Mucosa of rectum (tissue), 2 donors: ENCODE measurements around the gene ERGIC1.

Source experiments
- H3K27ac ChIP-seq, 2 donors: one replicate each; pipeline ENCODE4 v1.7.0; 2013; ENCODE audit warnings: inconsistent platforms in 2 of 2, low read depth in 2 of 2, low read length in 2 of 2
- H3K27me3 ChIP-seq, 2 donors: one replicate each; pipeline ENCODE4 v1.7.0; 2013; ENCODE audit warnings: low read length in 2 of 2; ENCODE audit not compliant: control insufficient read depth in 2 of 2, insufficient read depth in 2 of 2
- H3K36me3 ChIP-seq, 2 donors: one replicate each; pipeline ENCODE4 v1.7.0; 2013; ENCODE audit warnings: low read length in 2 of 2; ENCODE audit not compliant: control insufficient read depth in 2 of 2, insufficient read depth in 2 of 2
- H3K4me1 ChIP-seq, 2 donors: one replicate each; pipeline ENCODE4 v1.7.0; 2013; ENCODE audit warnings: low read length in 2 of 2, mild to moderate bottlenecking in 1 of 2; ENCODE audit not compliant: control insufficient read depth in 2 of 2, insufficient read depth in 2 of 2
- H3K4me3 ChIP-seq, 2 donors: one replicate each; pipeline ENCODE4 v1.7.0; 2013; ENCODE audit warnings: low read length in 2 of 2
- H3K9ac ChIP-seq, 2 donors: one replicate each; pipeline ENCODE4 v1.7.0; 2013; ENCODE audit warnings: low read length in 2 of 2, low read depth in 1 of 2, mild to moderate bottlenecking in 1 of 2
- H3K9me3 ChIP-seq, 2 donors: one replicate each; pipeline ENCODE4 v1.7.0; 2013; ENCODE audit warnings: low read length in 2 of 2; ENCODE audit not compliant: control insufficient read depth in 2 of 2
- donor health status: healthy.
- donor health status: Normal muscosa, but diverticular disease.

ERGIC1 gene

GRCh38 chr5:172911976-172912375, 77.9 kb downstream of the ERGIC1 start:
- Histone ChIP-seq H3K9me3 (no peaks in the 10 kb centered on the region), H3K27me3 (no peaks in the 10 kb centered on the region), H3K36me3 (peaks cover 42 to 44% of the 10 kb centered on the region in 2 donors), H3K27ac (no peak overlapping the region), H3K4me1 (peaks cover 0 to 4% of the 10 kb centered on the region in 2 donors), H3K4me3 (no peak overlapping the region), H3K9ac (no peak overlapping the region)

DNA sequence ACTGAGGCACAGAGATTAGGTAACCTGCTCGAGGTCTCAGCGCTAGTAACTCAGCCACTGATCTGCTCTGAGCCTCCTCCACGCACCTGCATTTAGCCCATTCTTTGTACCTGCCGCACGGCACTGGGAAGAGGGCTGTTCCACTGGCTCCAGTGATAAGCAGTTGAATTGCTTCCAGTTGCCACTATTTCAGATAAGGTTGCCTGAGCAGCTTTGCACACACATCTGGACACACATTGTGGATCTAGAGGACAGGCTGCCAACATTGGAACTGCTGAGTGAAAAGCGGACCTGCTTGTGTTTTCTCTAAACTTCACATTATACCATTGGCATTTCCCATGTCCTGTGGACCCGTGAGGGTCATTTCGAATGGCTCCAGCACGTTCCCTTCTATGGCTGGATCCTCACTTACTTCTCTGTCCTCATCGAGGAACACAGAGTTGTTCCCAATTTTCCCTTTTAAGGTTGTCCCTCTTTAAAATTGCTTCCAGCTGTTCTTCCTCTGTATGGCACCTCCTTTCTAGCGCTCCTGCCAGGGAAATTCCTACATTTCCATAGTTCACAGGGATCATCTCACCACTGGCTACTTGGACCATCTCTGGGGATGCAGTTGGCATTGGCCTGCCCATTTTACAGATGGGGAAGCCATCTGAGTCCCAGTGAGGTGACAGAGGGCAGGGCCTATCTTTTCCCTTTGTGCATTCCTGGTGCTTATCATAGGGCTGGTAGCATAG, 79.2 kb downstream of the ERGIC1 start:
- Histone ChIP-seq H3K9ac (no peak overlapping the region), H3K4me3 (no peak overlapping the region), H3K27me3 (no peaks in the 10 kb centered on the region), H3K36me3 (peaks cover 44% of the 10 kb centered on the region in 2 donors), H3K27ac (no peak overlapping the region), H3K4me1 (peaks cover 0 to 4% of the 10 kb centered on the region in 2 donors), H3K9me3 (no peaks in the 10 kb centered on the region)

DNA sequence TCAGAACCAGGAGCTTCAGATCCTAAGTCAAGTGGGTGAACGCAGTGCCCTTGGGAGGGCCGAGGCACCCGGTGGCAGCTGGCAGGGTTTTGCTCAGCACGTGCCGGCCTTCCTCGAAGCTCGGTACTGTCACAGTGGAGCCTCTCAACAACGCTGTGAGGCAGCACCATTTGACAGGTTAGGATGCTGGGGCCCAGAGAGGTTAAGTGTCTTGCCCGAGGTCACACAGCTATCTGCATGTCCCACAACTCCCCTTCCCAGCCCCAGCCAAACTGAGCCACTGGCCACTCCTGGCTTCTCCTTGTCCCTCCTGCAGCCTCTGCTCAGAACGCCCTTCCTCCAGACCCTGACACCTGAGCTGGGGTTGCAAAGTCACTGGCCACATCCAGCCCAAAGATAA, 81.5 kb downstream of the ERGIC1 start:
- H3K4me1 ChIP-seq, result no peaks in the 10 kb centered on the region
- no peak overlapping the region for H3K9ac ChIP-seq
- peaks cover 48% of the 10 kb centered on the region in 2 donors for H3K36me3 ChIP-seq
- no peaks in the 10 kb centered on the region for H3K9me3 ChIP-seq
- H3K27me3 ChIP-seq, result no peaks in the 10 kb centered on the region
- H3K4me3 ChIP-seq, result no peak overlapping the region
- H3K27ac ChIP-seq, result no peak overlapping the region

DNA sequence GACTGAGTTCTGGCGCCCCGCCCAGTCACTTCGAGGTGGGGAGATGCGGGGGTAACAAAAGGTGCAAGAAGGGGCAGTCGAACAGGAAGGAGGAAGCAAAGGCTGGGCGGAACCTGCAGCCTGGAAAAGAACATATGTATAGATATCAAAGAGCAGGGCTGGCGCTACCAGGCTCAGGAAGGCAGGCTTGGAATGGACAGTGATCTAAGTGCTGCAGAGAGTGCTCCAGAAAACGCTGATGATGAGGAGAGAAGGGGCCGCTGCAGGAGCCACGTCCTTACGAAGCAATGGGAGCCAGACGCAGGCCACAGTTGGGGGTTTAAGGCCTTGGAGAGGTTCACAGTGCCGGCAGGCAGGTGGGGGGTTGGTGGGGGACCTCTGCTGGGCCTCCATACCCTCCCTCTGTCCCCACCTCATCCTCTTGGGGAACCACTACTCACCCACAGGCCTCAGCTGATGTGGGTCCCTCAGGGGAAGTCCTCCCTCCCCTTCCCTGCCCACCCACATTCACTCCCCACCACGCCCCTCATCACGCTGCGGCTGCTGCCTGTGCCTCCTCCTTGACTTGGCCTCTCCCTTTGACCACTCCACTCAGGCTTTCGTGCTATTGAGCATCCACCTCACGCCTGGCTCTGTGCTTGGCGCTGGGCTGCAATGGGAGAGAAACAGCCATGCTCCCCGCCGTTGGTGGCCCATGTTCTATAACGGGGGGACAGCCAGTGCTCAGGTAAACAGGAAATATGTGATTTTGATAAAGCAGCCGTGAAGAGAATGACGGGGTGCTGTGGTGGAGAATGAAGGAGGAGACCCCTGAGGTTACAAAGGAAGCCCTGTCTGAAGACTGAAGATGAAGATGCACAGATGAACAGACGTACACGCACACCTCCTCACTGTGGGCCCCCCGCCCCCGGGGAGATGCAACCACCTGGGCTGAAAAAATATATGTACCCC, 84.6 kb downstream of the ERGIC1 start:
- Histone ChIP-seq H3K4me1 (no peaks in the 10 kb centered on the region), H3K9ac (no peak overlapping the region), H3K27ac (no peak overlapping the region), H3K27me3 (no peaks in the 10 kb centered on the region), H3K9me3 (no peaks in the 10 kb centered on the region), H3K36me3 (peaks cover 43 to 56% of the 10 kb centered on the region in 2 donors), H3K4me3 (no peak overlapping the region)

DNA sequence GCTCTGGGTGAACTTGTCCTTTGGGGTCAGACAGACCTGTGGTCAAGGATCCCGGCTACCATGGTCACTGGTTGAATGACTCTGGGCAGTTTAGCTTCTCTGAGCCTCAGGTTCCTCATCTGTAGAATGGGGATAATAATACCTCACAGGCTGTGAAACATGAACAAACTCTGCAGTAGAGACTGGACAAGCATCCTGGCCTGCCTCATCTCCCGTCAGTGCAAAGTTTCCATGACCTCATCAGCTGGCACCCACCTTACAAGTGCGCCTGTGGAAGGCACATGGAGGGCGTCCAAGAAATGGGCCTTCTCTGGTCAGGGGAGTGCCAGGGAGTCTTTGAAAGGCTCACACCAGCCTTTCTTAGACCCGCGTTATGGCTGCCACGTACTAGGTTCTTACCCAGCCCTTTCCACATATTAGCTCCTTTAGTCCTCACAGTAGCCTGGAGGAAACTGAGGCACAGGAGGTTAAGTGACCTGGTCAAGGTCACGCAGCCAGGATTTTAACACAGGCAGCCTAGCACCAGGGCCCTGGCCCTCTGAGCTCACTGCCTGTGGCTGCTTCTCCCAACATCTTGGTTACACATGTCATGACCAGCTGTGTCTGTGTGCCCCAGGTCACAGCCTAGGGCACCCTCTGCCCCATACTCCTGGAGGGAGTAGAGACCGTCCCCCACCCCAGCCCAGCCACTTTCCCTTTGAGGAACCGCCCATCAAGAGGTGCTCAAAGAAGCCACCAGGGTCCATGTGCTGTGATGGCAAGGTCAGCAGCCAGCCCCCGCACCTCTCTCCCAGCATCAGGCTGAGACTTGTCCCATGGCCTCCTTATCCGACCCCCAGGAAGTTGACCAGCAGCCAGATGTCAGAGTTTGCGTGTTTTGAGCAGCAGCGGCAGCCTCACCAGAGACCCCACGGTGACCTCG, 85.7 kb downstream of the ERGIC1 start:
- no peaks in the 10 kb centered on the region for H3K4me1 ChIP-seq
- H3K9ac ChIP-seq, result no peak overlapping the region
- no peak overlapping the region for H3K4me3 ChIP-seq
- H3K27me3 ChIP-seq, result no peaks in the 10 kb centered on the region
- H3K9me3 ChIP-seq, result no peaks in the 10 kb centered on the region
- peaks cover 47 to 59% of the 10 kb centered on the region in 2 donors for H3K36me3 ChIP-seq
- no peak overlapping the region for H3K27ac ChIP-seq

DNA sequence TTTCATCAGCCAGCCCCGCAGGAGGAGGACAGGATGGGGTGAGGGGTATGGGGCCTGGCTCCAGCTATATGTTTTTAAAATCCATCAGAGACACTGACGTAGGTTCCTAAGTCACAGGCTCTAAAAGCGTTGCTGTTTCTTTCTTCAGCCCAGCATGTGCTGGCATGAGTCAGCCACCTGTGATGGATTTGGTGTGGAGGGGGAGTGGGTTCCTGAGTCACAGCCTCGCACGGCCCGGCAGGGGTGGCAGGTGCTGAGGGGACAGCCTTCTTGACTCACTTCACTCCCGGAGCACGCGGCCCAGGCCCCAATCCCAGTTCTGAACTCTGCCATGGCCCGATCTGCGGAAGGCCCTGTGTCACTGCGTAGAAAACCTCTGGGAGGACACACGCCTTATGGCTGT, 86.4 kb downstream of the ERGIC1 start:
- Histone ChIP-seq H3K4me3 (no peak overlapping the region), H3K27me3 (no peaks in the 10 kb centered on the region), H3K36me3 (peaks cover 41 to 53% of the 10 kb centered on the region in 2 donors), H3K4me1 (no peaks in the 10 kb centered on the region), H3K9ac (no peak overlapping the region), H3K27ac (no peak overlapping the region), H3K9me3 (no peaks in the 10 kb centered on the region)

- Histone ChIP-seq H3K9ac (no peak overlapping the region), H3K4me3 (no peak overlapping the region), H3K27me3 (no peaks in the 10 kb centered on the region), H3K36me3 (peaks cover 35 to 53% of the 10 kb centered on the region in 2 donors), H3K4me1 (no peaks in the 10 kb centered on the region), H3K9me3 (no peaks in the 10 kb centered on the region), H3K27ac (no peak overlapping the region)
Measured at GRCh38 chr5:172920995-172921394, 86.9 kb downstream of the ERGIC1 start.

DNA sequence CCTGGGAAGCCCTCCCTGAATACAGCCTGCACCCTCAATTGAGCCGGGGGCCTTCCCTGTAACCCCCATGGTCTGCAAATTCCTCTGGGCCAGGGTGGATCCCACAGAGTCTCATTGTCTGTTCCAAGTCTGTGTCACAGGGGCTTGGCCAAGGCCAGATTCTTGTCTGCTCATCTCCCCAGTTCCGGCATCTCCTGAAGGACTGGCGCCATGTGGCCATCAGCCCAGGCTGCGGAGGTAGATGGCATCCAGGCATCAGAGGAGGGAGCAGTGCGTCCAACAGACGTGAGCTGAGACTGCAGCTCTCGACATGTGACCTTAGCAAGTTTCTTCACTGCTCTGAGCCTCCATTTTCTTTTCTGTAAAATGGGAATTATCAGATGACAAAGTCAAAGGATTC, 87.9 kb downstream of the ERGIC1 start:
- H3K27ac ChIP-seq, result no peak overlapping the region
- H3K4me3 ChIP-seq, result no peak overlapping the region
- H3K9me3 ChIP-seq, result no peaks in the 10 kb centered on the region
- H3K4me1 ChIP-seq, result no peaks in the 10 kb centered on the region
- no peaks in the 10 kb centered on the region for H3K27me3 ChIP-seq
- H3K9ac ChIP-seq, result no peak overlapping the region
- H3K36me3 ChIP-seq, result peaks cover 38 to 57% of the 10 kb centered on the region in 2 donors

DNA sequence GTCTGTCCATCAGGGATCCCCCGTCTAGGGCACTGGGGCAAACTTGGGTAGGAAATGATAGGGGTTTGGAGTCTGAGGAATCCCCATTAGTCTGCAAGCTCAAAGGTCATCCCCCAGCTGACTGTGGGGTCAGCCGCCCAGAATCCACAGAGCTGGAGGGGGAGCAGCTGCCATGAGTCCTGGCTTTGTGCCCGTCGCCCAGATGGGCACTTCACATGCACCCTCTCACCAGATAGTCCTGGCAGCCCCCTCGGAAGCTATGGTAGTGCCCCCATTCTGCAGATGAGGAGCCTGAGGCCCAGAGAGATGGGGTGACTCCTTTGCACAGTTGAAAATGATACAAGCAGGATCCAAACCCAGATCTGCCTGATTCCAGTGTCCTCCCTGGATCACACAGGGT, 89.5 kb downstream of the ERGIC1 start:
- Histone ChIP-seq H3K9me3 (no peaks in the 10 kb centered on the region), H3K9ac (no peak overlapping the region), H3K4me3 (no peak overlapping the region), H3K27ac (no peak overlapping the region), H3K36me3 (peaks cover 51 to 69% of the 10 kb centered on the region in 2 donors), H3K4me1 (no peaks in the 10 kb centered on the region), H3K27me3 (no peaks in the 10 kb centered on the region)
